H9 (cell line): Measurements from ENCODE around the gene TET2. TPM values are rescaled to one million over a fixed set of nuclear protein-coding genes. Genes with fewer than 3 reads are reported as not detected.

Experiments
- DNase-seq: peaks from one replicate; pipeline ENCODE4 v3.0.0-alpha.2; 2017
- H2AFZ ChIP-seq: one replicate; pipeline ENCODE4 v1.6.1; 2013; ENCODE audit warnings: mild to moderate bottlenecking, low read length, control low read depth, moderate library complexity
- H2AK5ac ChIP-seq: 2 replicates; pipeline ENCODE4 v1.6.1; 2013; ENCODE audit warnings: low read length, control low read depth, mixed read lengths; ENCODE audit not compliant: insufficient read length
- H2BK120ac ChIP-seq: one replicate; pipeline ENCODE4 v1.6.1; 2013; ENCODE audit warnings: low read depth, mild to moderate bottlenecking, low read length, control low read depth, inconsistent platforms; ENCODE audit not compliant: poor library complexity, severe bottlenecking
- H2BK12ac ChIP-seq: 2 replicates; pipeline ENCODE4 v1.6.1; 2013; ENCODE audit warnings: low read length, control low read depth, mixed read lengths, low read depth; ENCODE audit not compliant: insufficient read length
- H2BK15ac ChIP-seq: 2 replicates; pipeline ENCODE4 v1.6.1; 2013; ENCODE audit warnings: low read depth, low read length, control low read depth
- H2BK20ac ChIP-seq: one replicate; pipeline ENCODE4 v1.6.1; 2013; ENCODE audit warnings: low read depth, mild to moderate bottlenecking, low read length, control low read depth, inconsistent platforms; ENCODE audit not compliant: poor library complexity, severe bottlenecking
- H2BK5ac ChIP-seq: 2 replicates; pipeline ENCODE4 v1.6.1; 2013; ENCODE audit warnings: low read length, control low read depth, mixed read lengths; ENCODE audit not compliant: insufficient read length
- H3K14ac ChIP-seq: 2 replicates; pipeline ENCODE4 v1.6.1; 2013; ENCODE audit warnings: low read length, control low read depth; ENCODE audit not compliant: insufficient read depth
- H3K18ac ChIP-seq: 2 replicates; pipeline ENCODE4 v1.6.1; 2013; ENCODE audit warnings: low read depth, mild to moderate bottlenecking, mixed read lengths, low read length, control low read depth; ENCODE audit not compliant: insufficient read length
- H3K23ac ChIP-seq: 2 replicates; pipeline ENCODE4 v1.6.1; 2013; ENCODE audit warnings: low read length, control low read depth, mixed read lengths, low read depth; ENCODE audit not compliant: insufficient read length
- H3K23me2 ChIP-seq: 2 replicates; pipeline ENCODE4 v1.6.1; 2013; ENCODE audit warnings: low read depth, mild to moderate bottlenecking, mixed read lengths, low read length, control low read depth; ENCODE audit not compliant: insufficient read length, poor library complexity, severe bottlenecking
- H3K27ac ChIP-seq: 2 replicates; pipeline ENCODE4 v1.5.1; 2013; ENCODE audit warnings: low read length, control low read depth, mixed read lengths, low read depth; ENCODE audit not compliant: insufficient read length
- H3K27me3 ChIP-seq: 2 replicates; pipeline ENCODE4 v1.6.1; 2013; ENCODE audit warnings: low read length, control low read depth, inconsistent platforms; ENCODE audit not compliant: insufficient read depth
- H3K4ac ChIP-seq: 2 replicates; pipeline ENCODE4 v1.6.1; 2013; ENCODE audit warnings: low read depth, mild to moderate bottlenecking, control low read depth, inconsistent platforms, low read length, moderate library complexity
- H3K4me1 ChIP-seq: 2 replicates; pipeline ENCODE4 v1.6.1; 2013; ENCODE audit warnings: low read length, control low read depth, inconsistent platforms; ENCODE audit not compliant: insufficient read depth
- H3K4me2 ChIP-seq: 2 replicates; pipeline ENCODE4 v1.6.1; 2013; ENCODE audit warnings: low read length, control low read depth, mixed read lengths; ENCODE audit not compliant: insufficient read length, insufficient read depth
- H3K56ac ChIP-seq: 2 replicates; pipeline ENCODE4 v1.6.1; 2013; ENCODE audit warnings: low read depth, mild to moderate bottlenecking, mixed read lengths, low read length, control low read depth; ENCODE audit not compliant: insufficient read length
- H3K79me1 ChIP-seq: 2 replicates; pipeline ENCODE4 v1.6.1; 2013; ENCODE audit warnings: low read depth, mild to moderate bottlenecking, moderate library complexity, low read length, control low read depth, inconsistent platforms; ENCODE audit not compliant: insufficient read depth, poor library complexity, severe bottlenecking
- H3K79me2 ChIP-seq: 2 replicates; pipeline ENCODE4 v1.6.1; 2013; ENCODE audit warnings: low read length, control low read depth, inconsistent platforms; ENCODE audit not compliant: insufficient read depth
- H3K9ac ChIP-seq: 2 replicates; pipeline ENCODE4 v1.6.1; 2013; ENCODE audit warnings: low read length, control low read depth, mixed read lengths; ENCODE audit not compliant: insufficient read length; ENCODE audit errors: extremely low read depth
- H3K9me3 ChIP-seq: one replicate; pipeline ENCODE4 v1.6.1; 2013; ENCODE audit warnings: low read depth, low read length, inconsistent platforms; ENCODE audit not compliant: control insufficient read depth
- H3T11ph ChIP-seq: one replicate; pipeline ENCODE4 v1.6.1; 2013; ENCODE audit warnings: mild to moderate bottlenecking, low read length, control low read depth, inconsistent platforms
- H4K20me1 ChIP-seq: one replicate; pipeline ENCODE4 v1.6.1; 2013; ENCODE audit not compliant: control insufficient read depth, insufficient read length, insufficient read depth
- H4K5ac ChIP-seq: 2 replicates; pipeline ENCODE4 v1.6.1; 2013; ENCODE audit warnings: low read depth, mild to moderate bottlenecking, mixed read lengths, low read length, control low read depth; ENCODE audit not compliant: insufficient read length
- H4K8ac ChIP-seq: replicated peaks from 2 replicates; pipeline ENCODE4 v1.6.1; 2013; ENCODE audit warnings: low read length, control low read depth, mixed read lengths, low read depth; ENCODE audit not compliant: insufficient read length
- H4K91ac ChIP-seq: 2 replicates; pipeline ENCODE4 v1.6.1; 2013; ENCODE audit warnings: low read depth, mild to moderate bottlenecking, moderate library complexity, mixed read lengths, low read length, control low read depth; ENCODE audit not compliant: insufficient read length
- H3K27ac Mint-ChIP-seq, 3 experiments: 2 replicates in 2 of 3; 3 replicates in 1 of 3; pipeline ENCODE4 v1.8.0; 2020 to 2021; ENCODE audit warnings: mixed read lengths in 3 of 3, mild to moderate bottlenecking in 1 of 3, moderate library complexity in 1 of 3
- H3K27me3 Mint-ChIP-seq: 2 replicates; pipeline ENCODE4 v1.8.0; 2021; ENCODE audit warnings: low read depth, mild to moderate bottlenecking, moderate library complexity, mixed read lengths
- H3K36me3 Mint-ChIP-seq, 3 experiments: 2 replicates in 2 of 3; 3 replicates in 1 of 3; pipeline ENCODE4 v1.8.0; 2020 to 2021; ENCODE audit warnings: low read depth in 3 of 3, mixed read lengths in 3 of 3; ENCODE audit not compliant: insufficient read depth in 1 of 3
- H3K4me1 Mint-ChIP-seq, 2 experiments: 2 replicates each; pipeline ENCODE4 v1.8.0; 2020; ENCODE audit warnings: mixed read lengths in 2 of 2
- H3K4me3 Mint-ChIP-seq, 2 experiments: 2 replicates in 1 of 2; 3 replicates in 1 of 2; pipeline ENCODE4 v1.8.0; 2020 to 2021; ENCODE audit warnings: mild to moderate bottlenecking in 2 of 2, mixed read lengths in 2 of 2, moderate library complexity in 1 of 2
- H3K9me3 Mint-ChIP-seq, 2 experiments: 2 replicates in 1 of 2; 3 replicates in 1 of 2; pipeline ENCODE4 v1.8.0; 2020; ENCODE audit warnings: mild to moderate bottlenecking in 2 of 2, mixed read lengths in 2 of 2, moderate library complexity in 1 of 2
- WGBS: extraction: QIAGEN DNeasy Blood & Tissue Kit; methylation state at CpG from one replicate; pipeline ENCODE4 v1.1.7; 2013; ENCODE audit warnings: missing lambda C conversion rate, low lambda C conversion rate, mixed read lengths; ENCODE audit not compliant: insufficient read length; ENCODE audit errors: extremely low coverage; 5-methylcytosine and 5-hydroxymethylcytosine counted together
- total RNA-seq: library from RNA; stranded (reverse); gene quantifications from 2 replicates; pipeline ENCODE4 v1.2.1, GENCODE V29; 2021
- TF ChIP-seq, protein P1 (sequence below): fragments of 200-600 bp; sonication (generic); conservative IDR thresholded peaks from 3 replicates; pipeline ENCODE4 v1.8.0; 2021; ENCODE audit warnings: antibody characterized with exemption, mild to moderate bottlenecking

The TET2 gene
- total RNA-seq, 1 experiment from 2014 or later: 3.1 TPM

DNA sequence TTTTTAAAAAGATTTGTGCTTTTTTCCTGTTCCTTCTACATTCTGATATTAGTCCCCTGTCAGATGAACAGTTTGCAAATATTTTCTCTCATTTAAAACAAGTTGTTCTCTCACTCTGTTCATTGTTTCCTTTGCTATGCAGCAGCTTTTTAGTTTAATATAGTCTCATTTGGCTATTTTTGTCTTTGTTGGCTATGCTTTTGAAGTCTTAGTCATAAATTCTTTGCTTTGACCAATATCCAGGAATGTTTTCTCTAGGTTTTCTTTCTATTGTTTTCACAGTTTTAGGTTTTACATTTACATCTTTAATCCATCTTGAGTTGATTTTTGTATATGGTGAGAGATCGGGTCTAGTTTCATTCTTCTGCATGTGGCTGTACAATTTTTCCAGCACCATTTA lies 136.8 kb downstream of the TET2 start:
- H3K79me2 ChIP-seq: no peaks in the 10 kb centered on the region
- no peak overlapping the region for H2BK15ac ChIP-seq
- no peak overlapping the region for H3T11ph ChIP-seq
- H3K18ac ChIP-seq: no peak overlapping the region
- no peak overlapping the region for H3K23ac ChIP-seq
- Mint-ChIP-seq H3K27me3 (no peaks in the 10 kb centered on the region), H3K27ac (no peak overlapping the region), H3K9me3 (no peaks in the 10 kb centered on the region; a peak in 1 of 5 replicates), H3K36me3 (no peaks in the 10 kb centered on the region), H3K4me3 (no peak overlapping the region), H3K4me1 (no peaks in the 10 kb centered on the region)
- TF ChIP-seq, protein P1, sequence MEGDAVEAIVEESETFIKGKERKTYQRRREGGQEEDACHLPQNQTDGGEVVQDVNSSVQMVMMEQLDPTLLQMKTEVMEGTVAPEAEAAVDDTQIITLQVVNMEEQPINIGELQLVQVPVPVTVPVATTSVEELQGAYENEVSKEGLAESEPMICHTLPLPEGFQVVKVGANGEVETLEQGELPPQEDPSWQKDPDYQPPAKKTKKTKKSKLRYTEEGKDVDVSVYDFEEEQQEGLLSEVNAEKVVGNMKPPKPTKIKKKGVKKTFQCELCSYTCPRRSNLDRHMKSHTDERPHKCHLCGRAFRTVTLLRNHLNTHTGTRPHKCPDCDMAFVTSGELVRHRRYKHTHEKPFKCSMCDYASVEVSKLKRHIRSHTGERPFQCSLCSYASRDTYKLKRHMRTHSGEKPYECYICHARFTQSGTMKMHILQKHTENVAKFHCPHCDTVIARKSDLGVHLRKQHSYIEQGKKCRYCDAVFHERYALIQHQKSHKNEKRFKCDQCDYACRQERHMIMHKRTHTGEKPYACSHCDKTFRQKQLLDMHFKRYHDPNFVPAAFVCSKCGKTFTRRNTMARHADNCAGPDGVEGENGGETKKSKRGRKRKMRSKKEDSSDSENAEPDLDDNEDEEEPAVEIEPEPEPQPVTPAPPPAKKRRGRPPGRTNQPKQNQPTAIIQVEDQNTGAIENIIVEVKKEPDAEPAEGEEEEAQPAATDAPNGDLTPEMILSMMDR: no peak
- H4K20me1 ChIP-seq: no peaks in the 10 kb centered on the region
- H2BK5ac ChIP-seq: no peak overlapping the region
- H4K91ac ChIP-seq: no peak overlapping the region
- no peak for DNase-seq
- no peak overlapping the region for H3K27ac ChIP-seq
- no peak overlapping the region for H3K4ac ChIP-seq
- H4K5ac ChIP-seq: no peak overlapping the region
- no CpG with 5 or more reads among the region's 1 CpG for WGBS
- no peak overlapping the region for H2AK5ac ChIP-seq
- H3K4me2 ChIP-seq: no peak overlapping the region
- no peak overlapping the region for H3K56ac ChIP-seq
- no peak overlapping the region for H2BK20ac ChIP-seq
- no peak overlapping the region for H2BK12ac ChIP-seq
- no peak overlapping the region for H2AFZ ChIP-seq
- no peaks in the 10 kb centered on the region for H3K23me2 ChIP-seq
- H4K8ac ChIP-seq: no peak overlapping the region
- no peaks in the 10 kb centered on the region for H3K79me1 ChIP-seq
- H3K14ac ChIP-seq: no peak overlapping the region
- H3K27me3 ChIP-seq: no peaks in the 10 kb centered on the region
- H3K9me3 ChIP-seq: no peaks in the 10 kb centered on the region
- H3K4me1 ChIP-seq: no peaks in the 10 kb centered on the region
- H2BK120ac ChIP-seq: no peak overlapping the region
- no peak overlapping the region for H3K9ac ChIP-seq
